ENCODE measurements around the gene ANKRD23. TPM values are rescaled to one million over a fixed set of nuclear protein-coding genes. Genes with fewer than 3 reads are reported as not detected.

ANKRD23 gene
- total RNA-seq, 1 donor: 1.8 TPM

- Histone ChIP-seq H3K9me3 (ENCODE audit: low read depth, low read length) (no peaks in the 10 kb centered on the region), H3K27me3 (ENCODE audit: insufficient read depth, low read length) (no peaks in the 10 kb centered on the region), H3K79me2 (ENCODE audit: insufficient read depth, low read length) (no peaks in the 10 kb centered on the region), H3K36me3 (ENCODE audit: insufficient read depth, low read length) (peaks cover 18% of the 10 kb centered on the region), H2AFZ (ENCODE audit: low read length) (no peak overlapping the region), H3K4me2 (ENCODE audit: insufficient read depth, low read length) (no peak overlapping the region), H4K20me1 (ENCODE audit: insufficient read depth, low read length) (no peaks in the 10 kb centered on the region), H3K27ac (ENCODE audit: low read depth, low read length) (no peak overlapping the region), H3K4me3 (ENCODE audit: insufficient read depth, low read length) (no peak overlapping the region), H3K4me1 (ENCODE audit: insufficient read depth, low read length) (no peaks in the 10 kb centered on the region)
- DNase-seq (ENCODE audit: insufficient read length, low spot score, missing footprints): no peak
- TF ChIP-seq CTCF (IDR thresholded peaks at IDR 0.05; ENCODE audit: extremely low read depth, low read depth, low read length): no peak
Measured at GRCh38 chr2:96848264-96848663, 4.4 kb upstream of the ANKRD23 start.

GRCh38 chr2:96847586-96847985 lies 3.8 kb upstream of the ANKRD23 start:
- H3K9me3 ChIP-seq (ENCODE audit: low read depth, low read length): no peaks in the 10 kb centered on the region
- DNase-seq (ENCODE audit: insufficient read length, low spot score, missing footprints): peak; percentile 53
- peaks cover 18% of the 10 kb centered on the region for H3K36me3 ChIP-seq (ENCODE audit: insufficient read depth, low read length)
- H3K27ac ChIP-seq (ENCODE audit: low read depth, low read length): no peak overlapping the region
- no peak overlapping the region for H2AFZ ChIP-seq (ENCODE audit: low read length)
- H3K4me1 ChIP-seq (ENCODE audit: insufficient read depth, low read length): no peaks in the 10 kb centered on the region
- no peak overlapping the region for H3K4me2 ChIP-seq (ENCODE audit: insufficient read depth, low read length)
- H3K79me2 ChIP-seq (ENCODE audit: insufficient read depth, low read length): no peaks in the 10 kb centered on the region
- no peak for TF ChIP-seq CTCF (IDR thresholded peaks at IDR 0.05; ENCODE audit: extremely low read depth, low read depth, low read length)
- no peaks in the 10 kb centered on the region for H4K20me1 ChIP-seq (ENCODE audit: insufficient read depth, low read length)
- no peaks in the 10 kb centered on the region for H3K27me3 ChIP-seq (ENCODE audit: insufficient read depth, low read length)
- no peak overlapping the region for H3K4me3 ChIP-seq (ENCODE audit: insufficient read depth, low read length)

GRCh38 chr2:96846825-96847224 lies 3.0 kb upstream of the ANKRD23 start:
- Histone ChIP-seq H3K27ac (ENCODE audit: low read depth, low read length) (no peak overlapping the region), H3K79me2 (ENCODE audit: insufficient read depth, low read length) (no peaks in the 10 kb centered on the region), H3K27me3 (ENCODE audit: insufficient read depth, low read length) (no peaks in the 10 kb centered on the region), H3K4me3 (ENCODE audit: insufficient read depth, low read length) (no peak overlapping the region), H3K36me3 (ENCODE audit: insufficient read depth, low read length) (peaks cover 16% of the 10 kb centered on the region), H3K4me2 (ENCODE audit: insufficient read depth, low read length) (no peak overlapping the region), H2AFZ (ENCODE audit: low read length) (no peak overlapping the region), H3K9me3 (ENCODE audit: low read depth, low read length) (no peaks in the 10 kb centered on the region), H3K4me1 (ENCODE audit: insufficient read depth, low read length) (no peaks in the 10 kb centered on the region), H4K20me1 (ENCODE audit: insufficient read depth, low read length) (no peaks in the 10 kb centered on the region)
- TF ChIP-seq CTCF (IDR thresholded peaks at IDR 0.05; ENCODE audit: extremely low read depth, low read depth, low read length): no peak
- DNase-seq (ENCODE audit: insufficient read length, low spot score, missing footprints): peak; percentile 27

GRCh38 chr2:96844405-96844808 lies 586 bp upstream of the ANKRD23 start:
- Histone ChIP-seq H3K4me2 (ENCODE audit: insufficient read depth, low read length) (no peak overlapping the region), H3K9me3 (ENCODE audit: low read depth, low read length) (no peaks in the 10 kb centered on the region), H4K20me1 (ENCODE audit: insufficient read depth, low read length) (no peaks in the 10 kb centered on the region), H3K36me3 (ENCODE audit: insufficient read depth, low read length) (peaks cover 3% of the 10 kb centered on the region), H3K4me3 (ENCODE audit: insufficient read depth, low read length) (no peak overlapping the region), H3K27ac (ENCODE audit: low read depth, low read length) (no peak overlapping the region), H3K4me1 (ENCODE audit: insufficient read depth, low read length) (no peaks in the 10 kb centered on the region), H3K79me2 (ENCODE audit: insufficient read depth, low read length) (no peaks in the 10 kb centered on the region), H3K27me3 (ENCODE audit: insufficient read depth, low read length) (no peaks in the 10 kb centered on the region), H2AFZ (ENCODE audit: low read length) (no peak overlapping the region)
- no peak for TF ChIP-seq CTCF (IDR thresholded peaks at IDR 0.05; ENCODE audit: extremely low read depth, low read depth, low read length)
- peak; percentile 42 for DNase-seq (ENCODE audit: insufficient read length, low spot score, missing footprints)
